HG03280 (cell line): ENCODE data around the gene RP9.
"Not testable (repeated sequence)": the region's sequence is repeated elsewhere in the genome, so short reads cannot be mapped to it uniquely, and the experiment has no call there.

Source experiments
- ATAC-seq: cut with Tn5 transposase; IDR thresholded peaks from one replicate; pipeline ENCODE4 v1.9.1; 2021; ENCODE audit warnings: mild to moderate bottlenecking, moderate library complexity; ENCODE audit not compliant: unreplicated experiment

Gene RP9

GRCh38 chr7:33107136-33108066 lies 1.8 kb downstream of the RP9 start:
- ATAC-seq: peak; percentile 37

GRCh38 chr7:33101906-33102305 lies 7.3 kb downstream of the RP9 start:
- no peak for ATAC-seq

GRCh38 chr7:33100770-33101169 lies 8.4 kb downstream of the RP9 start:
- ATAC-seq: no peak

- no peak for ATAC-seq
Observed at GRCh38 chr7:33099154-33099940, 9.9 kb downstream of the RP9 start.

- not testable (repeated sequence) for ATAC-seq
Observed at GRCh38 chr7:33094745-33095275, 14.4 kb downstream of the RP9 start.

- no peak for ATAC-seq
Observed at GRCh38 chr7:33093266-33093665, 15.9 kb downstream of the RP9 start.

GRCh38 chr7:33091641-33092191 lies 17.5 kb downstream of the RP9 start:
- no peak for ATAC-seq

GRCh38 chr7:33091111-33091531 lies 18.1 kb downstream of the RP9 start:
- ATAC-seq: no peak

- ATAC-seq: no peak
Observed at GRCh38 chr7:33089142-33089541, 20.1 kb downstream of the RP9 start.

- ATAC-seq: no peak
Observed at GRCh38 chr7:33087858-33088257, 21.3 kb downstream of the RP9 start.

- ATAC-seq: no peak
Observed at GRCh38 chr7:33087356-33087755, 21.8 kb downstream of the RP9 start.

GRCh38 chr7:33079763-33080690 lies 29.2 kb downstream of the RP9 start:
- no peak for ATAC-seq

GRCh38 chr7:33079096-33079495 lies 30.1 kb downstream of the RP9 start:
- ATAC-seq: no peak

GRCh38 chr7:33076737-33077136 lies 32.5 kb downstream of the RP9 start:
- no peak for ATAC-seq

GRCh38 chr7:33075818-33076518 lies 33.2 kb downstream of the RP9 start:
- ATAC-seq: no peak

- no peak for ATAC-seq
Observed at GRCh38 chr7:33073243-33073642, 36.0 kb downstream of the RP9 start.

- no peak for ATAC-seq
Observed at GRCh38 chr7:33072471-33072870, 36.7 kb downstream of the RP9 start.

GRCh38 chr7:33070831-33071230 lies 38.4 kb downstream of the RP9 start:
- no peak for ATAC-seq

GRCh38 chr7:33070277-33070676 lies 38.9 kb downstream of the RP9 start:
- ATAC-seq: no peak

- no peak for ATAC-seq
Observed at GRCh38 chr7:33067921-33068320, 41.3 kb downstream of the RP9 start.
